Neural cell (in vitro differentiated cells): ENCODE data around the gene SYT6. TPM values are rescaled to one million over a fixed set of nuclear protein-coding genes. Genes with fewer than 3 reads are reported as not detected.

Experiments
- H2AFZ ChIP-seq: fragments of 200-600, 300-800 bp; sonication (generic), shearing (Covaris generic); 2 replicates; pipeline ENCODE4 v1.6.0; 2014; ENCODE audit warnings: low read depth, mild to moderate bottlenecking, antibody characterized with exemption, low read length, moderate library complexity
- H3F3A ChIP-seq: fragments of 200-600 bp; shearing (Covaris generic); 2 replicates; pipeline ENCODE4 v1.6.1; 2016; ENCODE audit warnings: mild to moderate bottlenecking, moderate library complexity, mixed read lengths, antibody characterized with exemption, low read length; ENCODE audit not compliant: insufficient read depth, poor library complexity, severe bottlenecking
- H3K27ac ChIP-seq: fragments of 200-600, 300-800 bp; sonication (generic), shearing (Covaris generic); 2 replicates; pipeline ENCODE4 v1.5.1; 2014; ENCODE audit warnings: mild to moderate bottlenecking, low read length, moderate library complexity
- H3K27me3 ChIP-seq: fragments of 300-800, 200-600 bp; sonication (generic), shearing (Covaris generic); 2 replicates; pipeline ENCODE4 v1.6.0; 2014; ENCODE audit warnings: mild to moderate bottlenecking, low read depth, low read length, moderate library complexity; ENCODE audit not compliant: insufficient read depth
- H3K36me3 ChIP-seq: fragments of 300-800, 200-600 bp; sonication (generic), shearing (Covaris generic); 2 replicates; pipeline ENCODE4 v1.5.1; 2014; ENCODE audit warnings: mild to moderate bottlenecking, antibody characterized with exemption, low read length, moderate library complexity; ENCODE audit not compliant: insufficient read depth
- H3K4me2 ChIP-seq: fragments of 300-800, 200-600 bp; sonication (generic), shearing (Covaris generic); 2 replicates; pipeline ENCODE4 v1.6.0; 2014; ENCODE audit warnings: mild to moderate bottlenecking, low read length
- H3K4me3 ChIP-seq: fragments of 300-800, 200-600 bp; sonication (generic), shearing (Covaris generic); 2 replicates; pipeline ENCODE4 v1.5.1; 2014; ENCODE audit warnings: mild to moderate bottlenecking, low read length, moderate library complexity
- H3K79me2 ChIP-seq: fragments of 200-600 bp; shearing (Covaris generic); replicated peaks from 2 replicates; pipeline ENCODE4 v1.6.0; 2014; ENCODE audit warnings: mild to moderate bottlenecking, low read length, moderate library complexity; ENCODE audit not compliant: insufficient read depth
- H3K9ac ChIP-seq: fragments of 300-800, 200-600 bp; sonication (generic), shearing (Covaris generic); 2 replicates; pipeline ENCODE4 v1.6.1; 2016; ENCODE audit warnings: mild to moderate bottlenecking, low read length, mixed read lengths
- H3K9me2 ChIP-seq: fragments of 200-600 bp; shearing (Covaris generic); 2 replicates; pipeline ENCODE4 v1.6.1; 2016; ENCODE audit warnings: mild to moderate bottlenecking, low read length, mixed read lengths; ENCODE audit not compliant: insufficient read depth
- H3K9me3 ChIP-seq: fragments of 200-600, 300-800 bp; sonication (generic), shearing (Covaris generic); 2 replicates; pipeline ENCODE4 v1.6.1; 2016; ENCODE audit warnings: mild to moderate bottlenecking, mixed run types, low read length, moderate library complexity, mixed read lengths
- H4K20me1 ChIP-seq: fragments of 200-600 bp; shearing (Covaris generic); 2 replicates; pipeline ENCODE4 v1.6.1; 2016; ENCODE audit warnings: mild to moderate bottlenecking, mixed run types; ENCODE audit not compliant: insufficient read depth
- EP300 ChIP-seq: fragments of 450-650 bp; conservative IDR thresholded peaks from 2 replicates; pipeline ENCODE4 v1.6.1; 2014; ENCODE audit warnings: antibody characterized with exemption, mild to moderate bottlenecking, moderate library complexity; ENCODE audit not compliant: poor library complexity, severe bottlenecking
- EZH2 ChIP-seq: fragments of 200-600, 300-800 bp; shearing (Covaris generic), sonication (generic); IDR thresholded peaks from 2 replicates; pipeline ENCODE4 v1.6.1; 2014; ENCODE audit warnings: antibody characterized with exemption, low read length, borderline replicate concordance, mild to moderate bottlenecking; ENCODE audit not compliant: insufficient read depth, poor library complexity, severe bottlenecking
- MXI1 ChIP-seq: fragments of 450-650 bp; conservative IDR thresholded peaks from 2 replicates; pipeline ENCODE4 v1.6.1; 2014; ENCODE audit warnings: antibody characterized with exemption, mild to moderate bottlenecking; ENCODE audit not compliant: poor library complexity, severe bottlenecking
- POLR2AphosphoS5 ChIP-seq: IDR thresholded peaks from 2 replicates; pipeline ENCODE4 v1.6.1; 2012
- RAD21 ChIP-seq: fragments of 450-650 bp; conservative IDR thresholded peaks from 2 replicates; pipeline ENCODE4 v1.6.1; 2014; ENCODE audit warnings: antibody characterized with exemption, mild to moderate bottlenecking, moderate library complexity
- SMC3 ChIP-seq: fragments of 450-650 bp; conservative IDR thresholded peaks from 2 replicates; pipeline ENCODE4 v1.6.1; 2014; ENCODE audit warnings: antibody characterized with exemption, mild to moderate bottlenecking, moderate library complexity; ENCODE audit not compliant: poor library complexity
- TAF1 ChIP-seq: IDR thresholded peaks from 2 replicates; pipeline ENCODE4 v1.6.1; 2012; ENCODE audit warnings: low read depth
- polyA plus RNA-seq: library from polyadenylated mRNA; depleted of rRNA; stranded (reverse); fragments of >200 nt; gene quantifications from 2 replicates; pipeline ENCODE4 v1.2.3, GENCODE V29; 2014
- TF ChIP-seq, protein P1 (sequence below): fragments of 450-650 bp; IDR thresholded peaks from 2 replicates; pipeline ENCODE4 v1.5.1; 2014; ENCODE audit warnings: antibody characterized with exemption, mild to moderate bottlenecking, moderate library complexity; ENCODE audit not compliant: poor library complexity, severe bottlenecking
- TF ChIP-seq, protein P2 (sequence below): IDR thresholded peaks from 2 replicates; pipeline ENCODE4 v1.6.1; 2012; ENCODE audit warnings: borderline replicate concordance

The SYT6 gene
- polyA plus RNA-seq, 1 donor from 2014 or later = 8.1 TPM

DNA sequence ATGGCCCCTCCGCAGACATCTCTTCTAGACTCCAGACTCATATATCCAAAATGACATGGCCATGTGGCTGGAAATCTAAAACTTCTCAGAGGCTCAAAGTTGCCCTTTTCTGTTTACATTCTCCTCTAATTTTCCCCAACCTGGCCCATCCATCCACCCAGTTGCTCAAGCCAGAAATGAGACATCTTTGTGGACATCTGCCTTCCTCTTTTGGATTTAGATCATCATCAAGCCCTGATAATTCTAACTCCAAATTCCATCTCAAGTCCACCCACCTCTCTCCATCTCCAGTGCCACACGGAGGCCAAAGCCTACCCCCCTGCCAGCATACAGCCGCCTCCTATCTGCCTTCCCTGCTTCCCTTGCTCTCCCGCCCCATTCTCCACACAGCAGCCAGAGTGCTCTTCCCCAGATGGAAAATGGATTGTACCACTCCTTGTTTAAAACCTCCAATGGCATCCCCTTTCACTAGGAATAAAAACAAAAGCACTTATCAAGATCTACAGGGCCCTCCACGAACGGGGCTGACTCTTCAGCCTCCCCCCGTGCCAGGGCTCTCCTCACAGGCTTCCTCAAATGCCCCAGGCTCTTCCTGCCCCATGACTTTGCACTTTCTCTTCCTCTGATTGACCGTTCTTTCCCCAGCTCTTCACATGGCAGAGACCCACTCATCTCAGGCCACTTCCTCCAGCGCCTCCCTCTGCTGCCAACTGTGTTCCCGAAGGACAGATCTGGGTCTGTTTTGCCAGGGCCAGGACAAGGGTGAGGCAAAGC, 40.1 kb downstream of the SYT6 start:
- Histone ChIP-seq H3K27ac (no peak overlapping the region), H3K27me3 (no peaks in the 10 kb centered on the region)

DNA sequence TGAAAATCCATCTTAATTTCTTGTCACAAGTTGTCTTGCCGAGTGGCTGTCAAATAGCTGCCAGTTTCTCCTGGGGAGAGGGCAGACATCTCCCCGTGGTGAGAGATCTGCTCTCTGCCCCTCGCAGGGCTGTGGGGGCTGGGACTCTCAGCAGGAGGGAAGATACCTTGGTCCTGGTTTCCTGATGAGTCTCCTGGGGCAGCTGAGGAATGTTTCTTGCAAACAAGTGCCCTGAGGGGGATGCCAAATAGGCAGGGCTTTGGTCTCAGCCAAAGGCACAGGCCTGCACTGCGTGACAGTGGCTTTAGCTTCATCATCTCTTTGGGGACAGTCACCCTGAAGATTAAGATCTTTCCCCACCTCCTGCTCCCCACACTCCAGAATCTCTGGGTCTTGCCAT, 40.9 kb downstream of the SYT6 start:
- Histone ChIP-seq H3K27me3 (no peaks in the 10 kb centered on the region), H4K20me1 (no peaks in the 10 kb centered on the region), H3K9me3 (no peaks in the 10 kb centered on the region), H3K4me3 (no peak overlapping the region), H3K9ac (no peak overlapping the region), H2AFZ (no peak overlapping the region), H3F3A (no peaks in the 10 kb centered on the region), H3K9me2 (no peaks in the 10 kb centered on the region), H3K27ac (no peak overlapping the region), H3K36me3 (no peaks in the 10 kb centered on the region), H3K79me2 (no peaks in the 10 kb centered on the region), H3K4me2 (no peak overlapping the region)
- no peak for TF ChIP-seq EP300
- TF ChIP-seq, protein P1, sequence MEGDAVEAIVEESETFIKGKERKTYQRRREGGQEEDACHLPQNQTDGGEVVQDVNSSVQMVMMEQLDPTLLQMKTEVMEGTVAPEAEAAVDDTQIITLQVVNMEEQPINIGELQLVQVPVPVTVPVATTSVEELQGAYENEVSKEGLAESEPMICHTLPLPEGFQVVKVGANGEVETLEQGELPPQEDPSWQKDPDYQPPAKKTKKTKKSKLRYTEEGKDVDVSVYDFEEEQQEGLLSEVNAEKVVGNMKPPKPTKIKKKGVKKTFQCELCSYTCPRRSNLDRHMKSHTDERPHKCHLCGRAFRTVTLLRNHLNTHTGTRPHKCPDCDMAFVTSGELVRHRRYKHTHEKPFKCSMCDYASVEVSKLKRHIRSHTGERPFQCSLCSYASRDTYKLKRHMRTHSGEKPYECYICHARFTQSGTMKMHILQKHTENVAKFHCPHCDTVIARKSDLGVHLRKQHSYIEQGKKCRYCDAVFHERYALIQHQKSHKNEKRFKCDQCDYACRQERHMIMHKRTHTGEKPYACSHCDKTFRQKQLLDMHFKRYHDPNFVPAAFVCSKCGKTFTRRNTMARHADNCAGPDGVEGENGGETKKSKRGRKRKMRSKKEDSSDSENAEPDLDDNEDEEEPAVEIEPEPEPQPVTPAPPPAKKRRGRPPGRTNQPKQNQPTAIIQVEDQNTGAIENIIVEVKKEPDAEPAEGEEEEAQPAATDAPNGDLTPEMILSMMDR = no peak
- no peak for TF ChIP-seq EZH2
- TF ChIP-seq TAF1 = no peak
- no peak for TF ChIP-seq MXI1
- no peak for TF ChIP-seq RAD21
- no peak for TF ChIP-seq SMC3
- TF ChIP-seq, protein P2, sequence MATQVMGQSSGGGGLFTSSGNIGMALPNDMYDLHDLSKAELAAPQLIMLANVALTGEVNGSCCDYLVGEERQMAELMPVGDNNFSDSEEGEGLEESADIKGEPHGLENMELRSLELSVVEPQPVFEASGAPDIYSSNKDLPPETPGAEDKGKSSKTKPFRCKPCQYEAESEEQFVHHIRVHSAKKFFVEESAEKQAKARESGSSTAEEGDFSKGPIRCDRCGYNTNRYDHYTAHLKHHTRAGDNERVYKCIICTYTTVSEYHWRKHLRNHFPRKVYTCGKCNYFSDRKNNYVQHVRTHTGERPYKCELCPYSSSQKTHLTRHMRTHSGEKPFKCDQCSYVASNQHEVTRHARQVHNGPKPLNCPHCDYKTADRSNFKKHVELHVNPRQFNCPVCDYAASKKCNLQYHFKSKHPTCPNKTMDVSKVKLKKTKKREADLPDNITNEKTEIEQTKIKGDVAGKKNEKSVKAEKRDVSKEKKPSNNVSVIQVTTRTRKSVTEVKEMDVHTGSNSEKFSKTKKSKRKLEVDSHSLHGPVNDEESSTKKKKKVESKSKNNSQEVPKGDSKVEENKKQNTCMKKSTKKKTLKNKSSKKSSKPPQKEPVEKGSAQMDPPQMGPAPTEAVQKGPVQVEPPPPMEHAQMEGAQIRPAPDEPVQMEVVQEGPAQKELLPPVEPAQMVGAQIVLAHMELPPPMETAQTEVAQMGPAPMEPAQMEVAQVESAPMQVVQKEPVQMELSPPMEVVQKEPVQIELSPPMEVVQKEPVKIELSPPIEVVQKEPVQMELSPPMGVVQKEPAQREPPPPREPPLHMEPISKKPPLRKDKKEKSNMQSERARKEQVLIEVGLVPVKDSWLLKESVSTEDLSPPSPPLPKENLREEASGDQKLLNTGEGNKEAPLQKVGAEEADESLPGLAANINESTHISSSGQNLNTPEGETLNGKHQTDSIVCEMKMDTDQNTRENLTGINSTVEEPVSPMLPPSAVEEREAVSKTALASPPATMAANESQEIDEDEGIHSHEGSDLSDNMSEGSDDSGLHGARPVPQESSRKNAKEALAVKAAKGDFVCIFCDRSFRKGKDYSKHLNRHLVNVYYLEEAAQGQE = no peak
- TF ChIP-seq POLR2AphosphoS5 = no peak

More for the DNA sequence above, 40.1 kb downstream of the SYT6 start:
- no peak overlapping the region for H3K4me2 ChIP-seq
- no peaks in the 10 kb centered on the region for H3K36me3 ChIP-seq
- H2AFZ ChIP-seq = no peak overlapping the region
- H4K20me1 ChIP-seq = no peaks in the 10 kb centered on the region
- H3K79me2 ChIP-seq = no peaks in the 10 kb centered on the region
- H3K9me2 ChIP-seq = no peaks in the 10 kb centered on the region
- TF ChIP-seq TAF1 (no peak), EZH2 (no peak), RAD21 (no peak), SMC3 (no peak), POLR2AphosphoS5 (no peak), MXI1 (no peak), EP300 (no peak)
- TF ChIP-seq, protein P2 = no peak
- TF ChIP-seq, protein P1 = no peak
- H3K9ac ChIP-seq = no peak overlapping the region
- no peak overlapping the region for H3K4me3 ChIP-seq
- H3K9me3 ChIP-seq = no peaks in the 10 kb centered on the region
- no peaks in the 10 kb centered on the region for H3F3A ChIP-seq
